PC-9 (cell line): Measurements from ENCODE around the gene N4BP2L2. TPM values are rescaled to one million over a fixed set of nuclear protein-coding genes. Genes with fewer than 3 reads are reported as not detected.
A peak's percentile ranks its signal among the peaks of the same experiment; 100 is the strongest.

Source experiments
- BruUV-seq: library from RNA; stranded (reverse); fragments of 400-500 nt; replicated peaks from 2 replicates; lab custom pipeline; 2021; lab: Mats Ljungman, UMichigan
- CTCF ChIA-PET: fragments of 300-600 bp; sonication (Branson Sonifier 250); formaldehyde crosslinking; loops from one replicate; lab custom pipeline; 2022; ENCODE audit warnings: antibody characterized with exemption; lab: Charles Lee
- POLR2A ChIA-PET: fragments of 300-600 bp; sonication (Branson Sonifier 250); formaldehyde crosslinking; loops from one replicate; lab custom pipeline; 2022; ENCODE audit warnings: antibody characterized with exemption; ENCODE audit not compliant: unreplicated experiment; lab: Charles Lee
- DNase-seq, 2 experiments: peaks; one replicate each; pipeline versions ENCODE4 v3.0.0 to v3.0.0-alpha.2; 2015 to 2022; ENCODE audit warnings: mixed read lengths in 1 of 2
- H2AFZ ChIP-seq: fragments of 200-600 bp; sonication (generic); 2 replicates; pipeline ENCODE4 v1.8.1; 2017; ENCODE audit warnings: antibody characterized with exemption
- H3F3A ChIP-seq: fragments of 200-600 bp; sonication (generic); 2 replicates; pipeline ENCODE4 v1.8.1; 2017; ENCODE audit warnings: antibody characterized with exemption, mild to moderate bottlenecking, low read depth; ENCODE audit not compliant: insufficient read depth
- H3K27ac ChIP-seq: fragments of 200-600 bp; sonication (generic); 2 replicates; pipeline ENCODE4 v1.6.1; 2016; ENCODE audit warnings: mixed run types
- H3K27me3 ChIP-seq: fragments of 200-600 bp; sonication (generic); 2 replicates; pipeline ENCODE4 v1.6.1; 2016; ENCODE audit warnings: low read depth, mixed run types; ENCODE audit not compliant: insufficient read depth
- H3K36me3 ChIP-seq: fragments of 200-600 bp; sonication (generic); 2 replicates; pipeline ENCODE4 v1.6.1; 2016; ENCODE audit warnings: low read depth, mixed run types
- H3K4me1 ChIP-seq: fragments of 200-600 bp; sonication (generic); replicated peaks from 2 replicates; pipeline ENCODE4 v1.6.1; 2016; ENCODE audit warnings: mixed run types; ENCODE audit not compliant: insufficient read depth
- H3K4me2 ChIP-seq: fragments of 200-600 bp; sonication (generic); 2 replicates; pipeline ENCODE4 v1.6.1; 2017; ENCODE audit warnings: mixed run types
- H3K4me3 ChIP-seq: fragments of 200-600 bp; sonication (generic); 2 replicates; pipeline ENCODE4 v1.6.1; 2016; ENCODE audit warnings: mixed run types
- H3K79me2 ChIP-seq: fragments of 200-600 bp; sonication (generic); 2 replicates; pipeline ENCODE4 v1.6.1; 2017; ENCODE audit warnings: low read depth, mixed run types
- H3K9me2 ChIP-seq: fragments of 200-600 bp; sonication (generic); 2 replicates; pipeline ENCODE4 v1.8.1; 2017; ENCODE audit warnings: mild to moderate bottlenecking; ENCODE audit not compliant: insufficient read depth
- H3K9me3 ChIP-seq: fragments of 200-600 bp; sonication (generic); 2 replicates; pipeline ENCODE4 v1.8.1; 2016; ENCODE audit warnings: low read depth; ENCODE audit not compliant: insufficient read depth
- H4K20me1 ChIP-seq: fragments of 200-600 bp; sonication (generic); 2 replicates; pipeline ENCODE4 v1.8.1; 2017; ENCODE audit not compliant: insufficient read depth
- EZH2 ChIP-seq: fragments of 200-600 bp; sonication (generic); IDR thresholded peaks from 2 replicates; pipeline ENCODE4 v1.8.0; 2017; ENCODE audit warnings: antibody characterized with exemption, low read depth
- intact Hi-C: fragments of 100-400 bp; cut with micrococcal nuclease; formaldehyde crosslinking; loops from one replicate; pipeline ENCODE4 v1.10.0; 2022; ENCODE audit not compliant: unreplicated experiment
- total RNA-seq: library from RNA; stranded (reverse); gene quantifications from 2 replicates; pipeline ENCODE4 v1.2.3, GENCODE V29; 2021
- TF ChIP-seq, protein P1 (sequence below): fragments of 200-600 bp; sonication (generic); conservative IDR thresholded peaks from 2 replicates; pipeline ENCODE4 v1.6.1; 2017; ENCODE audit warnings: mixed run types, antibody characterized with exemption, mild to moderate bottlenecking, moderate library complexity

The N4BP2L2 gene
- total RNA-seq, 1 experiment from 2014 or later, result 81.3 TPM

DNA sequence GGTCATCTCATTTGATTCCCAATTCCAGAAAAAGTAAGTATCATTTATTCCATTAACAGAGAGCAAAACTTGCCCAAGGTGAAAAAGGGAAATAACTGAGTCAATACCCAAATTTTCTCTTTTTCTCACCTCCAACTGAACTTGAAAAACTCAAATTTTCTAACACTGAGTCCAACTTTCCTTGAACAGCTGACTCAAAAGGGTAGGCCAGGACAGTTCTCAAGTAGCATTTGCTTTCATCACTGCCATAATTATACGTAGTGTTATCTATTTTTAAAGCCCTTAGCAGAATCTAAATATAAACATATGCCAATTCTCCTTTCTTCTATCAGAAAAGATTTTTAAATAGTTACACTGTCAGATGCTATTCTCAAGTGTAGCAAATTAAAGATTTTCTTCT, 3.5 kb downstream of the N4BP2L2 start:
- no peak for DNase-seq
- H4K20me1 ChIP-seq, result peaks cover 24% of the 10 kb centered on the region
- H3K9me2 ChIP-seq, result no peaks in the 10 kb centered on the region; the same call in 1 of the 2 replicates
- ChIA-PET POLR2A (no interaction called here), CTCF (no interaction called here)
- H3K9me3 ChIP-seq, result no peaks in the 10 kb centered on the region
- peaks cover 42% of the 10 kb centered on the region for H3K36me3 ChIP-seq
- intact Hi-C loops, result loop anchor here (5.0 to 10.0 kb wide), 2 partner anchors 108 to 220 kb away; partner anchors contain the start of genes BRCA2, N4BP2L1 and ZAR1L
- no peaks in the 10 kb centered on the region for H3K27me3 ChIP-seq
- peaks cover 83% of the 10 kb centered on the region for H3K79me2 ChIP-seq
- TF ChIP-seq, protein P1, sequence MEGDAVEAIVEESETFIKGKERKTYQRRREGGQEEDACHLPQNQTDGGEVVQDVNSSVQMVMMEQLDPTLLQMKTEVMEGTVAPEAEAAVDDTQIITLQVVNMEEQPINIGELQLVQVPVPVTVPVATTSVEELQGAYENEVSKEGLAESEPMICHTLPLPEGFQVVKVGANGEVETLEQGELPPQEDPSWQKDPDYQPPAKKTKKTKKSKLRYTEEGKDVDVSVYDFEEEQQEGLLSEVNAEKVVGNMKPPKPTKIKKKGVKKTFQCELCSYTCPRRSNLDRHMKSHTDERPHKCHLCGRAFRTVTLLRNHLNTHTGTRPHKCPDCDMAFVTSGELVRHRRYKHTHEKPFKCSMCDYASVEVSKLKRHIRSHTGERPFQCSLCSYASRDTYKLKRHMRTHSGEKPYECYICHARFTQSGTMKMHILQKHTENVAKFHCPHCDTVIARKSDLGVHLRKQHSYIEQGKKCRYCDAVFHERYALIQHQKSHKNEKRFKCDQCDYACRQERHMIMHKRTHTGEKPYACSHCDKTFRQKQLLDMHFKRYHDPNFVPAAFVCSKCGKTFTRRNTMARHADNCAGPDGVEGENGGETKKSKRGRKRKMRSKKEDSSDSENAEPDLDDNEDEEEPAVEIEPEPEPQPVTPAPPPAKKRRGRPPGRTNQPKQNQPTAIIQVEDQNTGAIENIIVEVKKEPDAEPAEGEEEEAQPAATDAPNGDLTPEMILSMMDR, result no peak
- TF ChIP-seq EZH2, result no peak
- H3F3A ChIP-seq, result no peaks in the 10 kb centered on the region
- peak overlapping the region; percentile 15 for H3K4me2 ChIP-seq
- BruUV-seq, result no TSS peak
- no peak overlapping the region for H3K27ac ChIP-seq
- H2AFZ ChIP-seq, result no peak overlapping the region
- H3K4me3 ChIP-seq, result no peak overlapping the region
- H3K4me1 ChIP-seq, result peaks cover 35% of the 10 kb centered on the region

DNA sequence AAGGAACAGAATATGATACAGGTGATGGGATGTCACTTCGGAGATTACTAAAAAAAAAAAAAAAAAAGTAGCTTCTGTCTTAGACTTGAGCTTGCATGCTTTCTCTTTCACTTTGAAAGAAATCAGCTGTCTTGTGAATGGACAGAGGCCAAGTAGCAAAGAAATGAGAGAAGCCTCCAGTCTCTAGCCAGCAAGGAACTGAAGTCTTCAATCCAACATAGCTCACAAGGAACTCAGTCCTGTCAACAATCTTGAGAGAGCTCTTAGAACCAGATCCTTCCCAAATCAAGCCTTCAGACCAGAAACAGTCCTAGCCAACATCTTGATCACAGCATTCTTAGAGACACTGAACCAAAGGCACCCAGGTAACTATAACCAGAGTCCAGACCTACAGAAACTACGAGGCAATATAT, 7.7 kb downstream of the N4BP2L2 start:
- Histone ChIP-seq H2AFZ (no peak overlapping the region), H3K79me2 (peaks cover 87% of the 10 kb centered on the region), H3K27ac (no peak overlapping the region), H3K4me2 (no peak overlapping the region), H3K4me1 (peaks cover 18% of the 10 kb centered on the region; the same call in 1 of the 2 replicates), H3F3A (no peaks in the 10 kb centered on the region), H3K4me3 (no peak overlapping the region), H3K9me2 (no peaks in the 10 kb centered on the region; the same call in 1 of the 2 replicates), H4K20me1 (peaks cover 47% of the 10 kb centered on the region), H3K27me3 (no peaks in the 10 kb centered on the region), H3K36me3 (peaks cover 37% of the 10 kb centered on the region), H3K9me3 (no peaks in the 10 kb centered on the region)
- BruUV-seq, result no TSS peak
- DNase-seq, result no peak
- CTCF ChIA-PET, result interaction anchor here (0.6 kb wide), 1 partner anchor 124 kb away, joined by 4 read pairs; no protein-coding TSS in a partner anchor
- intact Hi-C loops, result loop anchor here (10.0 kb wide), 1 partner anchor 216 kb away; the partner anchor contains the start of genes BRCA2 and ZAR1L
- POLR2A ChIA-PET, result no interaction called here
- no peak for TF ChIP-seq EZH2
- TF ChIP-seq, protein P1, result no peak

DNA sequence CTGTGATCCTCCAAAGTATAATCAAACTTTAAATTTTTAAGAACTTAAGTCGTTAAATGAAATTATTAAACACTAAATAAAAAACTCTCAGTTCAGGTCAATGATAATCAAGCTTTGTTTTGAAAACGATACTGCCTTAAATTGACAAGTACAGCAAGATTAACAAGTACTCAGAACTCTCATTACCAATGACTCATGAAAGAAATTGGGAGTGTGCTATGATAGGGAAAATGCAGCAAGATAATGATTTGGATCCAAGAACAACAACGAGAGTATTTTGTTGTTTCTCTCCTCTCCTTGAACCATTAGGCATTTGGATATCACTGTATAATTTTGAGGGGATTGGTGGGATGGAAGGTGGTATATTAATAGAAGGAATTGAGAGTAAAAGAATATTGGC, 10.2 kb downstream of the N4BP2L2 start:
- peaks cover 18% of the 10 kb centered on the region; the same call in 1 of the 2 replicates for H3K36me3 ChIP-seq
- H3K4me1 ChIP-seq, result 0 out of 2 replicates have a peak, but pooled peaks cover 4% of the 10 kb centered on the region
- CTCF ChIA-PET, result no interaction called here
- H3K4me2 ChIP-seq, result no peak overlapping the region
- H2AFZ ChIP-seq, result no peak overlapping the region
- TF ChIP-seq, protein P1, result no peak
- TF ChIP-seq EZH2, result no peak
- no peaks in the 10 kb centered on the region; the same call in 1 of the 2 replicates for H3K9me2 ChIP-seq
- POLR2A ChIA-PET, result no interaction called here
- H3K27ac ChIP-seq, result no peak overlapping the region
- no TSS peak for BruUV-seq
- intact Hi-C loops, result no loop called here
- H3F3A ChIP-seq, result no peaks in the 10 kb centered on the region
- no peak for DNase-seq
- H3K4me3 ChIP-seq, result no peak overlapping the region
- no peaks in the 10 kb centered on the region for H3K27me3 ChIP-seq
- H4K20me1 ChIP-seq, result peaks cover 47% of the 10 kb centered on the region
- H3K79me2 ChIP-seq, result peaks cover 75% of the 10 kb centered on the region
- H3K9me3 ChIP-seq, result no peaks in the 10 kb centered on the region
